Adipocyte (in vitro differentiated cells): ENCODE data around the gene CCDC74B.
"Not testable (repeated sequence)": the region's sequence is repeated elsewhere in the genome, so short reads cannot be mapped to it uniquely, and the experiment has no call there.

ENCODE experiments used
- DNase-seq: peaks from one replicate; pipeline ENCODE4 v3.0.0-alpha.2; 2015; ENCODE audit warnings: low read depth
- H3K27me3 ChIP-seq: replicated peaks from 2 replicates; pipeline ENCODE4 v1.7.0; 2013; ENCODE audit warnings: mild to moderate bottlenecking, low read length, moderate library complexity; ENCODE audit not compliant: control insufficient read depth, insufficient read depth
- H3K36me3 ChIP-seq: 2 replicates; pipeline ENCODE4 v1.7.0; 2013; ENCODE audit warnings: low read length, mild to moderate bottlenecking, moderate library complexity; ENCODE audit not compliant: control insufficient read depth, insufficient read depth, severe bottlenecking
- H3K4me1 ChIP-seq: 2 replicates; pipeline ENCODE4 v1.7.0; 2013; ENCODE audit warnings: mild to moderate bottlenecking, low read length, moderate library complexity; ENCODE audit not compliant: control insufficient read depth, insufficient read depth
- H3K4me3 ChIP-seq: 2 replicates; pipeline ENCODE4 v1.7.0; 2013; ENCODE audit warnings: mild to moderate bottlenecking, low read length, moderate library complexity
- H3K9ac ChIP-seq: 2 replicates; pipeline ENCODE4 v1.7.0; 2013; ENCODE audit warnings: mild to moderate bottlenecking, low read length, moderate library complexity
- H3K9me3 ChIP-seq: 2 replicates; pipeline ENCODE4 v1.7.0; 2013; ENCODE audit warnings: mild to moderate bottlenecking, low read length, moderate library complexity; ENCODE audit not compliant: control insufficient read depth

Gene CCDC74B

DNA sequence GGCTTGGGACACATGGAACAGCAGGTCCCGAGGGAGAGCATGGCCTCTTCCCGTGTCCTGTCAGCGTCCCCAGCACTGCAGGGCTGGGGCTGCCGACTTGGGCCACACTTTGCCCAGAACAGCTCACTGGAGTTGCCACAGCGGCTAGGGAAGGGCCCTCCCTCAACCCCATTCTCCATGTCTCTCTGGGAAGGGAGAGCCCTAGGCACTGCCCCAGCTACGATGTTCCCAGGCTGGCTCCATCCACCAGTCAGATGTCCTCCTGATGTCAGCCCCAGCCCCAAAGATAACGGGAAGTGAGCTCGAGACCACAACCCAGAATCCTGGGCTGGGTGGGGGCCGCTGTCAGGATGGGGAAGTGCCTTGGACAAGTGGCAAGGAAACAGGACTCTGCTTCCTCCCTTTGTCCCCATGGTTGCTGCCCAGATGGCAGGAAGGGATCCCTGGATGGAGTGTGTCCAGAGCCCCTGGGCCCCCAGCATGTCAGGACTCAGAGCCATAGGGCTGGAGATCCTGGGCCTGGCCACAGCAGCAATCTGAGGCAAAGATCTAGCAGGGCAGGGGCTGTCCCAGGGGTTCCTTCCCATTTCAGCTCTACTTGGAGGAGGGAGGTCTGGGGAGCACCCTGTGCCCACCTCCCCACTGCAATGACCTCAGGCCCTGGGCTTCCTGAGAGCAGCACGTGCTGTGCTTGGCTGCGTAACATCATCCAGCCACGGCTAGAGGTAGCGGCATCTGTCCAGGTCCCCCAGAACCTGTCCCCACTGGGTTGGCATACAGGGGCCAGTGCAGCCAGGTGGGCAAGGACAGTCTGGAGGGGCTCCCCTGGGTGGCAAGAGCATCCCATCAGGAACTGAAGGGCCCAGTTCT is 2.3 kb downstream of the CCDC74B start:
- not testable (repeated sequence) for H3K36me3 ChIP-seq, H3K27me3 ChIP-seq, H3K4me3 ChIP-seq, DNase-seq, H3K4me1 ChIP-seq, H3K9me3 ChIP-seq, H3K9ac ChIP-seq

DNA sequence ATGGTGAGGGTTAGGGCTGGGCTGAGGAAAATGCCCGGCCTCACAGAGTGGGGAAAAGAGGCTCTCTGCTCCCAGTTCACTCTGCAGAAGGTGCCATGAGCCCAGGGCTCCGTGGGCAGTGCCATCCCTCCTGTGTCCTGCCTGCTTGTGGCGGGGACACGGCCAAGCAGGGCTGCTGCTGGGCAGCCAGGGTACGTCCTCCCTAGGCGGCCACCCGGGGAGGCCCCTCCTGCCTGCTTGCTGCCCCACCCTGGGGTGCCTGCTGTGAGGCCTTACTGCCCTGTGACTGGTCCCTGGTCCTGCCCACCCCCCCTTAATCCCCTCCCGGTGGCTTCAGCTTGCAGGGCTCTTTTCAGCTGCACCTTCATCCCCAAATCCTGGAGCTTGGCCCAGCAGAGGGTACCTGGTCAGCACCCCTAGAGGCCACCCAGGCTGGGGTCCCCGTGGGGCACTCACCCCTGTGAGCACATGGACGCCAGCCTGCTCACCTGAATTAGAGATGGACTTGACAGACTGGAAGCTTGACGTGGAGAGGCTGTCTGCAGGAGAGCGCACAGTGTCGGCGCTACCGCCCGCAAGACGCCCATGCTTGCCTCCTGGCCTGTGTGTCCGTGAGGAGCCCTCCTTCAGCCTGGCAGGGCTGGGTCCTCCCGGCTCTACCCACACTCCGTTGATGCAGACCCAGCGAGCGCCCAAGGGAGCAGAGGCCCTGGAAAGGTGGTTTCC is 3.1 kb downstream of the CCDC74B start:
- not testable (repeated sequence) for H3K9ac ChIP-seq, H3K27me3 ChIP-seq, DNase-seq, H3K9me3 ChIP-seq, H3K4me1 ChIP-seq, H3K36me3 ChIP-seq, H3K4me3 ChIP-seq

DNA sequence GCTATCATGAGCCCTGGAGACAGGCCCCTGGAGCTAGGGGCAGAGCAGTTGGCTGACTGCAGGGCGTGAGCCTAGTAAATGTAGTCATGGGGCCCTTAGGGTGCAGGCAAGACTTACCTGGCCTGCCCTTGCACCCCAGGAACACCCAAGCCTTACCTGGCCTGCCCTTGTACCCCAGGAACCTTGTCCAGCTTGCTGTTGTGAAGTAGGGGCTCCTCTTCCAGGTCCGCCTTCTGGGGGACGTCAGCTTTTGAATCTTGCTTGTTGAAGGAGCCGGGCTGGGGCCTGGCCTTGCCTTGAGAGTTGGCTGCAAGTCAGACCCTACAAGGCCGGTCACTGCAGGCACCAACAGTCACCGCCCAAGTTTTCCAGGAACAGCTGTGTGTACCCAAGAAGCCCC is 3.9 kb downstream of the CCDC74B start:
- H3K4me3 ChIP-seq, H3K36me3 ChIP-seq, H3K9me3 ChIP-seq, H3K27me3 ChIP-seq, DNase-seq, H3K4me1 ChIP-seq, H3K9ac ChIP-seq: not testable (repeated sequence)

DNA sequence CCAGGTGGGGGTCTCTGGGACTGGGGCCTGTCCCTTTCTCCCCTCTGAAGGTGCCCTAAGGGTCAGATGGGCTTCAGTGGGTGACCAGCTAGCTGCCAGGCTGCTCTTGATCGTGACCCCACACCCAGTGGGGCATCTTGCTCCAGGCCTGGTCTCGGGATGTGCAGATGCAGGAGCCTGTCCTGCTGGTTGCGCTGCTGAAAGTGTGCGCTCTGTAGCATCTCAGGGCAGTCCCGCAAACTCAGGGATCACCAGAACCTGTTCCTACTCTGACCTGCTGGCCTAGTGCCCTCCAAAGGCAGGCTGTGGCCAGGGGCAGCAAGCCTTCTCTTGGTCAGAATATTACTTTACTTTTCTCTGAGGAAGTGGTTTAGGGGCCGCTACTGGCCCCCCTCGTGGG is 4.4 kb downstream of the CCDC74B start:
- H3K27me3 ChIP-seq, DNase-seq, H3K4me1 ChIP-seq, H3K9ac ChIP-seq, H3K9me3 ChIP-seq, H3K36me3 ChIP-seq, H3K4me3 ChIP-seq: not testable (repeated sequence)

DNA sequence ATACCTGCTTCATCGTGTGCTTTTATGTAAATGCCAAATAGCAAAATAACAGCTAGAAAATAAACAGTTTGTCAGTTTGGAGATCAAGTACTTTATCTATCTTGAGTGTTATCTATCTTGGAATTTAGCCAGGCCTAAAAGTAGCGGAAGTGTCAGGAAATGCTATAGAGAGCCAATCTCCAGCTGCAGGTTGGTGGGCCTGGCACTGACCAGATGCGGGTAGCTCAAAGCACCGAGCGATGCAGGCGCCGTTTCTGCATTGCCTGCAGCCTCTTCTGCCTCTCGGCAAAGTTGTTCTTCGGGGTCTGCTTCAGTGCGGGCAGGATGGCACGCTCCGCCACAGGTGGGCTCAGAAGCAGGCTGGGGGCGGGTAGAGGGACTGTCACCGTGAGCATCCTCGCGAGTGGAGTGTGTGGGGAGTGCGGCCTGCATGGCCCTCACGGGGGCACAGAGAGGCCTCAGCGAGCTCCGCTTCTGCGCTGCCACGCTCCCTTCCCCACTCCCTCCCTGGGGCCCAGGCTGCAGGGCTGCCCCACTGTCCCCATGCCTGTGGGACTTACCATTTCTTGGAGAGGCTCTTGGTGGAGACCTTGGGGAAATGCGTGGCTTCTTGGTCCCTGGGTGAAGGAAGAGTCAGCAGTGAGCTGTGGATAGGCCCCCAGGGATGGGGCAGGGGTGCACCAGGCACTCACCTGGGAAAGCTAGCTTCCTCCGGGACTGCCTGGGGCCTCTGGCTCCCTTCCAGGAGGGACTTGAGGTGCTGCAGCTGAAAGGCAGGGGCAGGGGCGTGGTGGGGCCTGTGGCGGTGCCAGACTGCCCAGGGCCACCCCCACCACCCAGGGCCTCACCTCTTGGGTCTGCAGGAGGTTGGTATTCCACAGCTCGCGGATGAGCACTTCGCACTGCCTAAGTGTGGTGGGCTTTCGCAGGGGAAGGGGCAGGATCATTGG is 5.3 kb downstream of the CCDC74B start:
- not testable (repeated sequence) for H3K36me3 ChIP-seq, H3K27me3 ChIP-seq, H3K4me1 ChIP-seq, DNase-seq, H3K4me3 ChIP-seq, H3K9me3 ChIP-seq, H3K9ac ChIP-seq

DNA sequence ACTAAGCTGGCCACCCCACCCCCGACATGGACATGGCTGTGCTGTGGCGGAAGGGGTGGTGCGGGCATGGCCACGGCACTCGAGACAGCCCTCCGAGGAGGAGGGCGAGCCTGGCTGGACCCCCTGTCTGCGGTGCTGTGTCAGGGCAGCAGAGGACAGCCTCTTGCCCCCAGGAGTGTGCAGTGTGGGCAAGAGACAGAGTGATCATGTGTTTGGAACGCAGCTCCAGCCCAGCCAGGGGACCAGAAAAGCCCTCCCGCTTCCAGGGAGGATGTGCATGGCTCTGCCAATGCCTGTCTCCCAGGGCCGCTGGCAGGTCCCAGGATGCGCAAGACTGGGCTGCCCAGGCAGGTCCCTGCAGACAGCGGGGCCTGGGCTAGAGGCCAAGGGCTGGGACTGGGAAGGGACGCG is 6.1 kb downstream of the CCDC74B start:
- not testable (repeated sequence) for H3K9ac ChIP-seq, H3K4me3 ChIP-seq, DNase-seq, H3K27me3 ChIP-seq, H3K4me1 ChIP-seq, H3K36me3 ChIP-seq, H3K9me3 ChIP-seq

DNA sequence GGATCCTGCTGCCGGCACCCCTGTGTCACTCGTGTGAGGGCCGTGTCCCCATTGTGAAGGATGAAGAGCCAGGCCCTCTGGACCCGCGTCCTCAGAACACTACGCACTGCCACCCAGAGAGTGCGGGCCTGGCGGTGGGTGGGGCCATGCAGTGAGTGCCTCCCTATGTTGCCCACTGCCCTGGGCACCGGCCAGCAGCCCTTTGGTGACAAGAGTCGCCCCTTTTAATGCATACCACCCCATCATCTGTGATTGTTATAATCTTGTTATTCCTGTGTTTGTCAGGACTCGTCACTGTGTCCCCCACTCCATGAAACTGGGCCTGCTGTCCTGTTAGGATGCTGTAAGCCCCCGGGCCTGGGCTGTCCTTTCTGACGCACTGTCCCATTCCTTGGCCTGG is 6.6 kb downstream of the CCDC74B start:
- not testable (repeated sequence) for H3K27me3 ChIP-seq, DNase-seq, H3K9me3 ChIP-seq, H3K4me3 ChIP-seq, H3K36me3 ChIP-seq, H3K4me1 ChIP-seq, H3K9ac ChIP-seq

DNA sequence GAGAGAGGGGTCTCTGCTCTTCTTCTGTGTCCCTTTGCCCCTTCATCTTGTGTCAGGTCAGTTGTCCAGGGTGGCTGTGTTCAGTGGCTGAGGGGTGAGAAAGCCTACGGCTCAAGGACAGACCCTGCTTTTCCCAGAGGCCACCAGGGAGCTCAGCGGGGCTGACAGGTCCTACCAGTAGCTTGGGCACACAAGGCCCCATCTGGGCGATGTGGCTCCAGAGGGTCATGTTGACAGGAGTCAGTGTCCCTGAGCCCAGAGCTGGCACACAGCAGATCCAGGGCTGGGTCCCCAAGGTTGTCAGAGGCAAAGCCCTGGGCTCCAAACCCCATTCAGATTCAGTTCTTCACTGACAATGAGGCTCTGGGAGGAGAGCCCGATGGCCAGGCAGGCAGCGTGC is 7.8 kb downstream of the CCDC74B start:
- H3K9me3 ChIP-seq, H3K36me3 ChIP-seq, H3K9ac ChIP-seq, H3K4me1 ChIP-seq, DNase-seq, H3K27me3 ChIP-seq, H3K4me3 ChIP-seq: not testable (repeated sequence)

DNA sequence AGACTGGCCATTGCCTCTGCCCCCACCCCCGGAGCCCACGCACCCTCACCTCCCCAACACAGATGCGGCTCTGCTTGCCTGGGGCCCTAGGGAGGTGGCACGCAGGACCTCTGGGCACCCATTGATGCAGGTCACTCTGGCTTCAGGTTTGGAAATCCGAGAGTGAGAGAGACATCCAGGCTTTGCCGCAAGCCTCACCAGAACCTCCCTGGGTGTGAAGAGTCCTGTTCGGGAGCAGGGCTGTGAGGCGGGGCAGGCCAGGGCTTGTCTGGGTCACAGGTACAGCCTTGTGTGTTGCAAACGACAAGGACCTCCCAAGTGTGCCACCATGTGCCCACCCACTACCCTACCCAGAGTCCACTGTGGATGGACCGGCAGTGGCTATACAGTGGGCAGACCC is 8.4 kb downstream of the CCDC74B start:
- H3K4me3 ChIP-seq, DNase-seq, H3K9ac ChIP-seq, H3K27me3 ChIP-seq, H3K4me1 ChIP-seq, H3K36me3 ChIP-seq, H3K9me3 ChIP-seq: not testable (repeated sequence)

DNA sequence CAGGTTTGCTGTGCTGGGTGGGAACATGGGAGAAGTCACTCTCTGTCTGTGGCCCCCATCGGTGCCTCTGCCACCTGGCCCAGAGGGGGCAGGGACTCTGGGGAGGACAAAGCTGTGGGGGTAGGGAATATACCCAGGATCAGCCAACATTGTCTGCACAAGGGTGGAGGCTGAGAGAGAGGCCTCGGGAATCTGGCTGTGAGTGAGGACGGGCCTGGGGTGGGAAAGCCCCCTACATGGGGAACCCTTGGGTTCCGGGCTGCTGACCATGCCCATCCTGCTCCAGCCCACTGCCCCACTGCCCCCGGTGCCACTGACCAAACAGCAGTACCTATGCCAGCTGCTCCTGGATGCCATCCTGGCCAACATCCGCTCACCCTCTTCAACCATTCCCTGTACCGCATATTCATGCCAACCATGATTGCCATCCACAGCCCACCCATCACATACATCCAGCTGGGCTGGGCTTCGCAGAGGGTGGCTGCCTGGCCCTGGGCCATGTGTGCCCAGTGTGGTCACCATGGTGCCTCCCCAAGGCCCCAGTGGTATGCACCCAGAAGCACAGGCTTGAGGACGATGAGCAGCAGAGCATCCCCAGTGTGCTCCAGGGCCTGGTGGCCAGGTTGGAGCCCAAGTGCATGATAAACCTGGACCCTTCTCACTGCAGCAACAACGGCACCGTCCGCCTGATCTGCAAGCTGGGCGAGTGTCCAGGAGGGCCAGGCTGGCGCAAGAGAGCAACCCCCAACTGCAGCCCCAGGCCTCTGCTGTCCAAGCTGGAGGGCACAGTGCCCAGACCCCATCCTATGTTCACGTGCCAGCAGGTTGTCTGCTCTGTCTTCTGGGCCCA is 9.0 kb downstream of the CCDC74B start:
- H3K27me3 ChIP-seq, result no peaks in the 10 kb centered on the region
- H3K4me1 ChIP-seq, result no peaks in the 10 kb centered on the region
- no peaks in the 10 kb centered on the region for H3K9me3 ChIP-seq
- no peak overlapping the region for H3K4me3 ChIP-seq
- no peak overlapping the region for H3K9ac ChIP-seq
- no peaks in the 10 kb centered on the region for H3K36me3 ChIP-seq
- DNase-seq, result no peak
